ENCODE results near the gene S1PR1.
A peak's percentile ranks its signal among the peaks of the same experiment; 100 is the strongest.
"Not testable (repeated sequence)": the region's sequence is repeated elsewhere in the genome, so short reads cannot be mapped to it uniquely, and the experiment has no call there.

S1PR1 gene
- total RNA-seq, result 241 reads per million, percentile 94 among the genes with 10 or more reads in this experiment

DNA sequence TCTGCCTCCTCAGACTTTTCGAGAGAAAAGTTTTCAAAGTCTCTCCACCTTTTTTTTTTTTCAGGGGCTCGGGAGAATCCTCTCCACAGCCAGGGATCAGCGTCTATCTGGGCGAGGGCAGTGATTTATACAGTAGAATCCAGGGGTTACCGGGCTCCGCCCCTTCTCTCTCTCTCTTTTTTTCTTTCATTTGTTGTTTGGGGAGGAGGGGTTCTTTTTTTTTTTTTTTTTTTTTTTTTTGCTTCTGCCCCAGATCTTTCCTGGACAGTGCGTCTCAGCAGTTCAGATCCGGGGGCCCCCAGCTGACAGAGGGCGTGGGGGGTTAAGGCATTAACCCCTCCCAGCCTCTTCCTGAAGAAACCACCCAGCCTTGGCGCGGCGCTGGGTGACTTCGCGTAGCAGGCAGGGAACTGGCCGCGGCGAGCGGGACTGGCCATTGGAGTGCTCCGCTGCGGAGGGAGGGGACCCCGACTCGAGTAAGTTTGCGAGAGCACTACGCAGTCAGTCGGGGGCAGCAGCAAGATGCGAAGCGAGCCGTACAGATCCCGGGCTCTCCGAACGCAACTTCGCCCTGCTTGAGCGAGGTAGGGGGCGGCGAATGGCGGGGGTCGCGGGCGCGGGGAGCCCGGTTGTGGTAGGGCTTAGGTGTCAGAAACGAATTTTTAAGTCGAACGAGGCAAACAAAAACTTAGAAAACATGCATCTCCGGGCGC, at the start of gene S1PR1:
Gene S1PR1 (plus strand): TSS at position 504 of the 713 bp plus-strand sequence. CDS start 1,966 bp downstream, outside the sequence.
- peak; percentile 62 for DNase-seq

- DNase-seq, result no peak
These were observed 49.5 kb upstream of the S1PR1 start for GRCh38 chr1:101187297-101187696.

GRCh38 chr1:101188331-101188730, 48.5 kb upstream of the S1PR1 start:
- DNase-seq, result no peak

- not testable (repeated sequence) for DNase-seq
These were observed 47.9 kb upstream of the S1PR1 start for GRCh38 chr1:101188968-101189367.

GRCh38 chr1:101190441-101190840, 46.4 kb upstream of the S1PR1 start:
- no peak for DNase-seq

DNA sequence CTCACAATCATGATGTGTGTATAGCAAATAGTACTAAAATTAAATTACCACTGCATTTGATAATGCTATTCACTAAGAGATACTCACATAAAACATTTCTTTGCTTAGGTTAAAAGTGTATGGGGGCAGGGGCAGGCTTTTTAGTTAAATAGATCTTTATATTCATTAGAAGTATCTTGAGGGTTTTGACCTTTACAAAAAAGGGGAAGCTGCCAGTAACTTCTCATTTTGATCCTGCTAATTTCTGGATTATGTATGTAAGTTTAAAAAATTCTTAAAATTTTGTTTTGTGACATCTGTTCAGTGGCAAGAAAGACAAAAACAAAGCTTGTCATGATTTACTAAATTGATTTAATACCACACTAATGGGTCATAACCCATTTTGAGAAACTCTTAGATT, 45.8 kb upstream of the S1PR1 start:
- no peak for DNase-seq

GRCh38 chr1:101193733-101194169, 43.1 kb upstream of the S1PR1 start:
- no peak for DNase-seq

- no peak for DNase-seq
These were observed 42.1 kb upstream of the S1PR1 start for GRCh38 chr1:101194746-101195145.

GRCh38 chr1:101196668-101197067, 40.2 kb upstream of the S1PR1 start:
- no peak for DNase-seq

DNA sequence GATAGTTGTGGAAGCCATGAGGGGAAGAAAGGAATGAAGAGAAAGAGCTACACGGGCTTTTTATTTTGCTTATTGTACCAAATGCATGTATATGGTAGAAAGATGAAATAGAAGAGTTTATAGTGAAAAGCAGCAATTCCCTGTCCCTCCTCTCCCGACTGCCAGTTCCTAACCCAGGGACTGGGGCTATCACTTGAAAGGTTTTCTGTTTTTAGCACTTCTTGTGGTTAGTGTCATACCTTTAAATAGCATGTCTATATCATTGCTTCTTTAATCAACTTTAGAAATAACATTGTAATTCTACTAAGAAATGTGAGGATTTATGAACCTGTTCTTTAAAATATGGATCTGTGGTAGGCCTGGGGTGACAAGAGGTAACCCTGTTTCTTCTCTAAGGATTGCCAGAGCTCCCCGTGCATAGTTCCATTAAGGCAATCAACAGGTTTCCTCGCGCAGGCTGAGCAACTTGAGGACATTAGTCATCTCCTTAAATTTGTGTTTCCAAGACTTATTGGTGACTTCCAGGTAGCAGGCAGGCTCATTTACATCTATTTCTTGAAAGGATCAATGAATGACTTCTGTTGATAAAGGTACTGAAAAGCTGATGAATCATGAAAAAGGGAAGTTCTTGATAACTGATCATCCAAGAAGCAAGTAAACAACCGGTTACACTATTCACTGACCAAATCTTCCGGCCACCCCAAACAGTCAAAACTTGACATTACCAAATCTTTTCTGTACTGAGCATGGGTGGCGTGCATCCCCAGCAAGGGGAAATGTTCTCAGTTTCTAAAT, 37.8 kb upstream of the S1PR1 start:
- DNase-seq, result no peak

DNA sequence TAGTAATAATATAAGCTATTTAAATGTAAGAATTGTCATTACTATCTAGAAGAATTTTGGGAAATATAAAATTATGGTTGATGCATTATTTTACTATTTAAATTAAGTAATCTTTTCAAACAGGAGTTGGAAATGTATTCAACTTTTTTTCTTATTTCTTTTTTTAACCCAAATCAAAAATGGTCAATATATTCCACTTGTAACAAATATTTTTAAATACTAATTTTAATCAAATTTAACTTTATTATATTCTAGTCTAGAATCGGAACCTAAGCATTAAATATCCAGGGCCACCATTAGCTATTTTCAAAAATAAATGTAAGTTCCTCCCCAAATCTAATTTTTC, 37.2 kb upstream of the S1PR1 start:
- no peak for DNase-seq

DNA sequence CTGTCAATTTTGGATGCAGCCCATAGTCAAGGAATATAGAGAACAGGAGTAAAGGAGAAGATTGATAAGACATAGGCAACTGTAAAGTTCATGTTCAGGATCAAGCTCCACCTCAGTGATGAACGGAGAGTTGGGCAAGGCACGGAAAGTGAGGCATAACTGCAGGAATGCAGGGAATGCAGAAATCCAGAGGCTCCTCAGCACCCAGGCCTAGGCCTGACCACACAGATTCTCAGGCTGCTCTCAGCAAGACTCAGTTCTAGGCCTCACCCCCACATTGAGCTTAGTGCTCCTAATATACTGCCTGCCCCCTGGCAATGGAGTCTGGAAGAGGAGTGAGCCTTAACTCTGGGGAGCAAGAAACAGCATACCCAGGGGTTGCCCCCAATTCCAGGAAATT, 36.3 kb upstream of the S1PR1 start:
- DNase-seq, result no peak

GRCh38 chr1:101203820-101204540, 32.8 kb upstream of the S1PR1 start:
- no peak for DNase-seq

- no peak for DNase-seq
These were observed 31.4 kb upstream of the S1PR1 start for GRCh38 chr1:101205457-101205856.

DNA sequence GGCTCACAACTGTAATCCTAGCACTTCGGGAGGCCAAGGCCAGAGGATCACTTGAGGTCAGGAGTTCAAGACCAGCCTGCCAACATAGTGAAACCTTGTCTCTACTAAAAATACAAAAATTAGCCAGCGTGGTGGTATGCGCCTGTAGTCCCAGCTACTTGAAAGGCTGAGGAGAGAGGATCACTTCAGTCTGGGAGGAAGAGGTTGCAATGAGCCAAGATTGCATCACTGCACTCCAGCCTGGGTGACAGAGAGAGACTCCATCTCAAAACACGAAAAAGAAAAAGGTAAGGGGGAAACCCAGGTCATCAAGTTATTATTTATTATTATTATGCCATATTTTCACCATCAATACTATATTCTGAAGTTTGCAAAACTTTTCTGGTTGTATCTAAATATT, 30.7 kb upstream of the S1PR1 start:
- not testable (repeated sequence) for DNase-seq

GRCh38 chr1:101207271-101207670, 29.5 kb upstream of the S1PR1 start:
- DNase-seq, result not testable (repeated sequence)

- no peak for DNase-seq
These were observed 28.9 kb upstream of the S1PR1 start for GRCh38 chr1:101207891-101208290.

- DNase-seq, result no peak
These were observed 21.3 kb upstream of the S1PR1 start for GRCh38 chr1:101215363-101216011.

DNA sequence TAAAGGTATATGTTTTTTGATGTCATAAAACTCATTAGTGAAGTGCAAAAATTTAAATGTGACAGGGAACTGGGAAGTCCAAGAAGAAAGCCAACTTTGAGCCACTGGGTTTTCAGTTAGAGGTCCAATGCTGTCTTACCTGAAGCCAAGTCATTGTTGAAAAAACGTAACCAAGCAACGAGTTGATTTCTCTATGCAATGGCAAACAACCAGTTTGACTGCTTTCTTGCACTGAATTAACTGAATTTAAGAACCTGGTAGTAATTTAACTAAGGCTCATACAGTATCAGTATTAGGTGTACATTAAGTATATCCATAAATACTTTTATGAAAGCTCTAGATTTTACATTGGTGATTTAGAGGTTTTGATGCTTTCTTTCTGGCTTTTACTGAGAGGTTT, 20.2 kb upstream of the S1PR1 start:
- no peak for DNase-seq

- DNase-seq, result no peak
These were observed 19.7 kb upstream of the S1PR1 start for GRCh38 chr1:101217148-101217547.

DNA sequence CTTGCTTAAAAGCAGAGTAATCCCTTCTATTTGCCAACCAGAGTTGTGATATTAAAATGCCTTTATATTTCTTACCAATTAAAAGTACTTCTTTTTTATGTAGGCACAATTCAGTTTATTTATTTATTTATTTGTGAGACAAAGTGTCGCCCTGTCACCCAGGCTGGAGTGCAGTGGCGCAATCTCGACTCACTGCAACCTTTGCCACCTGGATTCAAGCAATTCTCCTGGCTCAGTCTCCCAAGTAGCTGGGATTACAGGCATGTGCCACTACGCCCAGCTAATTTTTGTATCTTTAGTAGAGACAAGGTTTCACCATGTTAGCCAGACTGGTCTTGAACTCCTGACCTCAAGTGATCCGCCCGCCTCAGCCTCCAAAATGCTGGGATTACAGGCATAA, 17.9 kb upstream of the S1PR1 start:
- not testable (repeated sequence) for DNase-seq

GRCh38 chr1:101219924-101220870, 16.6 kb upstream of the S1PR1 start:
- no peak for DNase-seq

Data from effector CD4-positive, alpha-beta T cell (primary cell).